ENCODE measurements around the gene CCN5. TPM values are rescaled to one million over a fixed set of nuclear protein-coding genes. Genes with fewer than 3 reads are reported as not detected.

The CCN5 gene
- total RNA-seq, 2 experiments from 2014 or later, result not detected

DNA sequence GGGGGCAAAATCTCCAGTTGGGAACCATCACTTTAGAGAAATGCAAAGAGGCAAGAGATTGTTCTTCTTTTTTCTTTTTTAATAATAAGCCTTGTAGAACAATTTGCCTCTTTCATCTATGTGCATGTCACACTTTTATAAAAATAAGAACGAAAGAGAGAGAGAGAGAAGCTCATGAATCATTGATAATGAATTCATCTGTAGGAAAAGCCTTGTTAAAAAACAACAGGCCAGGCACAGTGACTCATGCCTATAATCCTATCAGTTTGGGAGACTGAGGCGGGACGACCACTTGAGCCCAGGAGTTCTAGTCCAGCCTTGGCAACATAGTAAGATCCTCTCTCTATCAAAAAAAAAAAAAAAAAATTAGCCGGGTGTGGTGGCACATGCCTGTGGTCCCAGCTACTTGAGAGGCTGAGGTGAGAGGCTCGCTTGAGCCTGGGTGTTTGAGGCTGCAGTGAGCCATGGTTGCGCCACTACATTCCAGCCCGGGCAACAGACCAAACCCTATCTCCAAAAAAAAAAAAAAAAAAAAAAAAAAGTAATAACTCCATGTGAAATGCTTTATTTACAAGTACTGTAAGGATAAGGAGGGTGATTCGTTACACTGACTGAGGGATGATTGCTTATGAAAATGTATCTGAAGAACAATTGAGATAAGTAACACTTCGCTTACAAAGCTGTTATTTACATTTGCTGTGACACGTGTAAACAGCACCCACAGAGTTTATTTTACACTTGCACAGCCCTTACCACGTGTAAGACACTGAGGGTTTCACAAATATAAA lies 6.0 kb downstream of the CCN5 start:
- DNase-seq (no peak), ATAC-seq (no peak)
- ChIA-PET CTCF (interaction anchor here (0.7 to 1.5 kb wide), 5 partner anchors 12 to 103 kb away, joined by 3 to 6 read pairs (median 3); no protein-coding TSS in a partner anchor), POLR2A (interaction anchor here (0.9 kb wide), 1 partner anchor 11 kb away, joined by 3 read pairs; no protein-coding TSS in a partner anchor)
- no peaks in the 10 kb centered on the region for H3K9me3 Mint-ChIP-seq
- H3K4me1 Mint-ChIP-seq (ENCODE audit: low read depth), result no peaks in the 10 kb centered on the region
- intact Hi-C loops (cut with micrococcal nuclease), result no loop called here
- no peak overlapping the region for H3K27ac Mint-ChIP-seq
- no peaks in the 10 kb centered on the region for H3K36me3 Mint-ChIP-seq (ENCODE audit: low read depth)
- H3K27me3 Mint-ChIP-seq, result no peaks in the 10 kb centered on the region
- no peak overlapping the region for H3K4me3 Mint-ChIP-seq
- no peak for TF ChIP-seq CTCF (IDR thresholded peaks at IDR 0.05)

- Mint-ChIP-seq H3K27ac (no peak overlapping the region), H3K27me3 (no peaks in the 10 kb centered on the region), H3K4me1 (ENCODE audit: low read depth) (no peaks in the 10 kb centered on the region), H3K36me3 (ENCODE audit: low read depth) (no peaks in the 10 kb centered on the region), H3K9me3 (no peaks in the 10 kb centered on the region), H3K4me3 (no peak overlapping the region)
- ChIA-PET POLR2A (interaction anchor here (0.9 kb wide), 1 partner anchor 11 kb away, joined by 3 read pairs; no protein-coding TSS in a partner anchor), CTCF (interaction anchor here (0.7 to 1.5 kb wide), 5 partner anchors 12 to 104 kb away, joined by 3 to 6 read pairs (median 3); no protein-coding TSS in a partner anchor)
- DNase-seq, result no peak
- TF ChIP-seq CTCF (IDR thresholded peaks at IDR 0.05), result no peak
- intact Hi-C loops (cut with micrococcal nuclease), result no loop called here
- no peak for ATAC-seq
These were observed 6.6 kb downstream of the CCN5 start for GRCh38 chr20:44721785-44722054.

- Mint-ChIP-seq H3K9me3 (no peaks in the 10 kb centered on the region), H3K36me3 (ENCODE audit: low read depth) (no peaks in the 10 kb centered on the region), H3K27me3 (no peaks in the 10 kb centered on the region), H3K4me1 (ENCODE audit: low read depth) (no peaks in the 10 kb centered on the region), H3K4me3 (no peak overlapping the region), H3K27ac (no peak overlapping the region)
- ATAC-seq, result no peak
- no peak for DNase-seq
- POLR2A ChIA-PET, result no interaction called here
- intact Hi-C loops (cut with micrococcal nuclease), result no loop called here
- CTCF ChIA-PET, result interaction anchor here (1.5 to 2.3 kb wide), 2 partner anchors 10 to 37 kb away, joined by 4 to 11 read pairs; no protein-coding TSS in a partner anchor
- TF ChIP-seq CTCF (IDR thresholded peaks at IDR 0.05), result no peak
These were observed 7.8 kb downstream of the CCN5 start for GRCh38 chr20:44722990-44723389.

GRCh38 chr20:44723391-44723790 lies 8.2 kb downstream of the CCN5 start:
- intact Hi-C loops (cut with micrococcal nuclease), result no loop called here
- Mint-ChIP-seq H3K9me3 (no peaks in the 10 kb centered on the region), H3K36me3 (ENCODE audit: low read depth) (no peaks in the 10 kb centered on the region), H3K4me1 (ENCODE audit: low read depth) (no peaks in the 10 kb centered on the region), H3K27ac (no peak overlapping the region), H3K27me3 (no peaks in the 10 kb centered on the region), H3K4me3 (no peak overlapping the region)
- no peak for TF ChIP-seq CTCF (IDR thresholded peaks at IDR 0.05)
- ChIA-PET POLR2A (no interaction called here), CTCF (interaction anchor here (1.3 to 2.3 kb wide), 3 partner anchors 9 to 38 kb away, joined by 4 to 11 read pairs (median 4); no protein-coding TSS in a partner anchor)
- no peak for DNase-seq
- no peak for ATAC-seq

- no peak for DNase-seq
- no peak for ATAC-seq
- Mint-ChIP-seq H3K9me3 (no peaks in the 10 kb centered on the region), H3K27ac (no peak overlapping the region), H3K4me3 (no peak overlapping the region), H3K4me1 (ENCODE audit: low read depth) (no peaks in the 10 kb centered on the region), H3K36me3 (ENCODE audit: low read depth) (no peaks in the 10 kb centered on the region), H3K27me3 (no peaks in the 10 kb centered on the region)
- CTCF ChIA-PET, result interaction anchor here (1.0 to 2.3 kb wide), 4 partner anchors 9 to 38 kb away, joined by 3 to 11 read pairs (median 4); no protein-coding TSS in a partner anchor
- no peak for TF ChIP-seq CTCF (IDR thresholded peaks at IDR 0.05)
- POLR2A ChIA-PET, result no interaction called here
- intact Hi-C loops (cut with micrococcal nuclease), result no loop called here
These were observed 8.7 kb downstream of the CCN5 start for GRCh38 chr20:44723798-44724362.
